GM12878 (cell line): ENCODE results near the gene CEND1. TPM values are rescaled to one million over a fixed set of nuclear protein-coding genes. Genes with fewer than 3 reads are reported as not detected.

ENCODE experiments used
- ATAC-seq: fragments of 200-7000 bp; cut with Tn5 transposase; 3 replicates; pipeline ENCODE4 v1.9.1; 2020; ENCODE audit warnings: mild to moderate bottlenecking, moderate library complexity
- BruUV-seq: library from RNA; stranded (reverse); fragments of 400-500 nt; replicated peaks from 2 replicates; lab custom pipeline; 2021; lab: Mats Ljungman, UMichigan
- CTCF ChIA-PET: fragments of 300-600 bp; sonication (Branson Sonifier 250); formaldehyde crosslinking; extraction: SDS; loops from one replicate; lab custom pipeline; 2021; ENCODE audit warnings: inconsistent platforms; lab: Yijun Ruan, JAX
- POLR2A ChIA-PET: fragments of 350-600 bp; formaldehyde crosslinking; extraction: SDS; loops from one replicate; lab custom pipeline; 2021; ENCODE audit warnings: inconsistent platforms; lab: Charles Lee
- RAD21 ChIA-PET: fragments of 300-600 bp; sonication (Branson Sonifier 250); formaldehyde crosslinking; loops from one replicate; lab custom pipeline; 2023; ENCODE audit warnings: antibody characterized with exemption; ENCODE audit not compliant: unreplicated experiment; lab: Charles Lee
- SMC1A ChIA-PET: fragments of 300-600 bp; sonication (Branson Sonifier 250); formaldehyde crosslinking; loops from one replicate; lab custom pipeline; 2023; ENCODE audit not compliant: unreplicated experiment, uncharacterized antibody; lab: Charles Lee
- DNase-seq: peaks from one replicate; pipeline ENCODE4 v3.0.0-alpha.2; 2011; ENCODE audit warnings: low read depth, low spot score
- FAIRE-seq: peaks from 3 replicates; lab custom pipeline; 2011; peaks lifted over from hg19 to GRCh38; lab: Jason Lieb, UNC
- H2AFZ ChIP-seq: 2 replicates; pipeline ENCODE4 v1.6.0; 2011; ENCODE audit warnings: low read depth, low read length, control low read depth; ENCODE audit not compliant: control insufficient read depth
- H3K27ac ChIP-seq: 2 replicates; pipeline ENCODE4 v1.5.1; 2011; ENCODE audit warnings: control low read depth; ENCODE audit not compliant: control insufficient read depth, insufficient read depth
- H3K27me3 ChIP-seq, 2 experiments: replicated peaks in 1 of 2; 2 replicates each; pipeline versions ENCODE4 v1.6.0 to v1.6.1; 2011; ENCODE audit warnings: low read length in 1 of 2; ENCODE audit not compliant: control insufficient read depth in 2 of 2, insufficient read depth in 2 of 2
- H3K36me3 ChIP-seq, 2 experiments: 2 replicates each; pipeline ENCODE4 v1.5.1; 2011; ENCODE audit warnings: low read length in 1 of 2; ENCODE audit not compliant: control insufficient read depth in 2 of 2, insufficient read depth in 2 of 2
- H3K4me1 ChIP-seq: 2 replicates; pipeline ENCODE4 v1.6.1; 2011; ENCODE audit warnings: mild to moderate bottlenecking, low read length, moderate library complexity, mixed read lengths; ENCODE audit not compliant: control insufficient read depth, insufficient read depth
- H3K4me2 ChIP-seq: 2 replicates; pipeline ENCODE4 v1.6.0; 2011; ENCODE audit warnings: control low read depth; ENCODE audit not compliant: control insufficient read depth, insufficient read depth
- H3K4me3 ChIP-seq: fragments of 200-600 bp; sonication (generic); 2 replicates; pipeline ENCODE4 v1.5.1; 2016
- H3K79me2 ChIP-seq: 2 replicates; pipeline ENCODE4 v1.6.0; 2011; ENCODE audit warnings: low read length; ENCODE audit not compliant: control insufficient read depth, insufficient read depth
- H3K9ac ChIP-seq: 2 replicates; pipeline ENCODE4 v1.8.0; 2011; ENCODE audit warnings: low read length, control low read depth, mixed read lengths; ENCODE audit not compliant: control insufficient read depth, insufficient read depth
- H3K9me3 ChIP-seq: replicated peaks from 3 replicates; pipeline ENCODE4 v1.5.1; 2011; ENCODE audit warnings: mild to moderate bottlenecking, low read length; ENCODE audit not compliant: control insufficient read depth, insufficient read depth
- H4K20me1 ChIP-seq: 2 replicates; pipeline ENCODE4 v1.6.0; 2011; ENCODE audit not compliant: control insufficient read depth, insufficient read depth
- BMI1 ChIP-seq: fragments of 450-650 bp; IDR thresholded peaks from 2 replicates; pipeline ENCODE4 v1.6.1; 2016; ENCODE audit warnings: mild to moderate bottlenecking, moderate library complexity, borderline replicate concordance
- BRCA1 ChIP-seq: IDR thresholded peaks from 2 replicates; pipeline ENCODE4 v1.6.1; 2011; ENCODE audit warnings: low read depth, low read length, improper control_type of control experiment
- CHD4 ChIP-seq: fragments of 200-600 bp; sonication (generic); IDR thresholded peaks from 2 replicates; pipeline ENCODE4 v1.6.1; 2016; ENCODE audit warnings: mild to moderate bottlenecking
- FOXK2 ChIP-seq: fragments of 450-650 bp; IDR thresholded peaks from 2 replicates; pipeline ENCODE4 v1.6.1; 2017; ENCODE audit warnings: mild to moderate bottlenecking, moderate library complexity
- GABPA ChIP-seq: IDR thresholded peaks from 2 replicates; pipeline ENCODE4 v1.6.1; 2014; ENCODE audit warnings: antibody characterized with exemption, low read depth, mild to moderate bottlenecking, inconsistent platforms
- JUNB ChIP-seq: IDR thresholded peaks from 2 replicates; pipeline ENCODE4 v1.6.1; 2016; ENCODE audit warnings: antibody characterized with exemption, mild to moderate bottlenecking
- JUND ChIP-seq: IDR thresholded peaks from 2 replicates; pipeline ENCODE4 v1.6.1; 2012; ENCODE audit warnings: low read depth, mild to moderate bottlenecking, low read length, improper control_type of control experiment, moderate library complexity
- NFXL1 ChIP-seq: fragments of 450-650 bp; IDR thresholded peaks from 2 replicates; pipeline ENCODE4 v1.6.1; 2017; ENCODE audit warnings: antibody characterized with exemption, mild to moderate bottlenecking, borderline replicate concordance
- RBBP5 ChIP-seq: fragments of 200-600 bp; sonication (generic); conservative IDR thresholded peaks from 2 replicates; pipeline ENCODE4 v1.6.1; 2016
- SIX5 ChIP-seq: IDR thresholded peaks from 2 replicates; pipeline ENCODE4 v1.6.1; 2011; ENCODE audit warnings: mild to moderate bottlenecking, low read depth, low read length, moderate library complexity; ENCODE audit not compliant: severe bottlenecking
- SMAD1 ChIP-seq: fragments of 450-650 bp; IDR thresholded peaks from 2 replicates; pipeline ENCODE4 v1.6.1; 2018; ENCODE audit warnings: mild to moderate bottlenecking, low read depth; ENCODE audit not compliant: partially characterized antibody
- SP1 ChIP-seq: IDR thresholded peaks from one replicate; pipeline ENCODE4 v1.6.1; 2011; ENCODE audit warnings: low read depth, low read length
- ZNF24 ChIP-seq: fragments of 450-650 bp; IDR thresholded peaks from 2 replicates; pipeline ENCODE4 v1.6.1; 2017; ENCODE audit warnings: antibody characterized with exemption, mild to moderate bottlenecking
- WGBS: methylation state at CpG from one replicate; pipeline ENCODE4 v1.1.6; 2016; ENCODE audit warnings: low lambda C conversion rate; ENCODE audit not compliant: insufficient replicate concordance, insufficient coverage; ENCODE audit errors: missing lambda C conversion rate; 5-methylcytosine and 5-hydroxymethylcytosine counted together
- in situ Hi-C: fragments of 300-500 bp; cut with MboI; formaldehyde crosslinking; loops from 9 replicates; pipeline ENCODE4 v1.14.3; 2018; ENCODE audit warnings: mixed read lengths
- intact Hi-C: fragments of 100-400 bp; cut with micrococcal nuclease; formaldehyde crosslinking; loops from one replicate; pipeline ENCODE4 v1.14.2; 2022; ENCODE audit not compliant: unreplicated experiment
- polyA plus RNA-seq, 11 experiments: library from polyadenylated mRNA; depleted of rRNA in 4 of 11; unstranded in 6 of 11; stranded (reverse) in 5 of 11; fragments of >200 nt; fragmentation: Nextera tagmentation in 4 of 11; fragmentation: Illumina TruSeq in 1 of 11; extraction: Ambion mirVana in 4 of 11; extraction: Trizol in 1 of 11; gene quantifications; 1 replicate in 1 of 11; 2 replicates in 10 of 11; pipeline versions ENCODE4 v1.2.1 to v1.2.3, GENCODE V29; 2011 to 2016; ENCODE audit warnings: inconsistent platforms in 2 of 11, missing spikeins in 2 of 11, low read depth in 1 of 11
- total RNA-seq, 4 experiments: library from RNA; depleted of rRNA in 3 of 4; stranded (reverse); fragments of >200 nt in 3 of 4; fragmentation: Illumina TruSeq in 1 of 4; extraction: Trizol in 1 of 4; gene quantifications; 2 replicates each; pipeline versions ENCODE4 v1.2.1 to v1.2.3, GENCODE V29; 2013 to 2021
- TF ChIP-seq, protein P1 (sequence below): IDR thresholded peaks from 2 replicates; pipeline ENCODE4 v1.6.1; 2012; ENCODE audit warnings: low read depth, low read length, improper control_type of control experiment
- TF ChIP-seq, protein P2 (sequence below): fragments of 450-650 bp; conservative IDR thresholded peaks from 2 replicates; pipeline ENCODE4 v1.6.1; 2017; ENCODE audit warnings: mild to moderate bottlenecking, moderate library complexity
- TF ChIP-seq, protein P3 (sequence below): fragments of 450-650 bp; IDR thresholded peaks from 2 replicates; pipeline ENCODE4 v1.6.1; 2017; ENCODE audit warnings: mild to moderate bottlenecking, moderate library complexity

The CEND1 gene
- total and polyA plus RNA-seq, 10 of the 15 experiments (the other 5 are each of a cell fraction or from before 2014, with no cell fraction given), result 0.31 to 13.6 (median 7.2) TPM; not detected in 1

DNA sequence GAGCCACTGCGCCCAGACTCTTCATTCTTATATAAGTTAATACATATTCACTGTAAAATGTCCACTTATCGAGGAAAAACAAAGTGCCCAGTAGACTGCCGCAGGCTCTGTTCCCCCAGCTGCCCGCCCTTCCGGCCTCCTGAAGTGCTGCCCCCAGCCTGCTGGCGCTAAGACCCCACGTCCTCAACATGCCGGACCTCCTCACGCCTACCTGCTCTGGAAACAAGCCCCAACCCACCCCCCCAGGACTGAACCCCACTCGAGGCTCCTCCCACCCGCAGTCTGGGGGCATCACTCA is 13.7 kb downstream of the CEND1 start:
- H3K79me2 ChIP-seq, result peaks cover 41% of the 10 kb centered on the region
- peak overlapping the region; percentile 90 for H3K9ac ChIP-seq
- no peaks in the 10 kb centered on the region for H3K9me3 ChIP-seq
- in situ Hi-C loops, result no loop called here
- peaks cover 0 to 14% of the 10 kb centered on the region in 2 experiments; a peak in 3 of 4 replicates for H3K36me3 ChIP-seq
- H4K20me1 ChIP-seq, result no peaks in the 10 kb centered on the region
- ChIA-PET RAD21 (interaction anchor here (0.9 to 1.7 kb wide), 2 partner anchors 50 to 160 kb away, joined by 3 to 4 read pairs; partner anchors contain the start of gene IRF7), SMC1A (interaction anchor here (0.6 kb wide), 1 partner anchor 265 kb away, joined by 3 read pairs; no protein-coding TSS in a partner anchor), CTCF (interaction anchor here (0.5 to 0.9 kb wide), 4 partner anchors 23 to 250 kb away, joined by 3 to 5 read pairs (median 3); no protein-coding TSS in a partner anchor), POLR2A (interaction anchor here (0.9 to 1.4 kb wide), 3 partner anchors 20 to 29 kb away, joined by 3 to 10 read pairs (median 3); partner anchors contain the start of gene TALDO1)
- H3K27me3 ChIP-seq, result no peaks in the 10 kb centered on the region
- WGBS, result 22% methylated on average over 11 of the region's 11 CpGs
- BruUV-seq, result no TSS peak
- H3K4me1 ChIP-seq, result peaks cover 13% of the 10 kb centered on the region
- intact Hi-C loops, result no loop called here
- TF ChIP-seq SMAD1, result no peak
- TF ChIP-seq, protein P1, sequence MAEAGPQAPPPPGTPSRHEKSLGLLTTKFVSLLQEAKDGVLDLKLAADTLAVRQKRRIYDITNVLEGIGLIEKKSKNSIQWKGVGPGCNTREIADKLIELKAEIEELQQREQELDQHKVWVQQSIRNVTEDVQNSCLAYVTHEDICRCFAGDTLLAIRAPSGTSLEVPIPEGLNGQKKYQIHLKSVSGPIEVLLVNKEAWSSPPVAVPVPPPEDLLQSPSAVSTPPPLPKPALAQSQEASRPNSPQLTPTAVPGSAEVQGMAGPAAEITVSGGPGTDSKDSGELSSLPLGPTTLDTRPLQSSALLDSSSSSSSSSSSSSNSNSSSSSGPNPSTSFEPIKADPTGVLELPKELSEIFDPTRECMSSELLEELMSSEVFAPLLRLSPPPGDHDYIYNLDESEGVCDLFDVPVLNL, result no peak
- no peak for TF ChIP-seq BRCA1
- TF ChIP-seq SP1, result no peak
- TF ChIP-seq CHD4, result no peak
- TF ChIP-seq GABPA, result no peak
- TF ChIP-seq FOXK2, result no peak
- no peak for TF ChIP-seq JUNB
- TF ChIP-seq RBBP5, result no peak
- no peak for TF ChIP-seq JUND
- no peak for TF ChIP-seq NFXL1
- TF ChIP-seq BMI1, result no peak
- TF ChIP-seq, protein P2, sequence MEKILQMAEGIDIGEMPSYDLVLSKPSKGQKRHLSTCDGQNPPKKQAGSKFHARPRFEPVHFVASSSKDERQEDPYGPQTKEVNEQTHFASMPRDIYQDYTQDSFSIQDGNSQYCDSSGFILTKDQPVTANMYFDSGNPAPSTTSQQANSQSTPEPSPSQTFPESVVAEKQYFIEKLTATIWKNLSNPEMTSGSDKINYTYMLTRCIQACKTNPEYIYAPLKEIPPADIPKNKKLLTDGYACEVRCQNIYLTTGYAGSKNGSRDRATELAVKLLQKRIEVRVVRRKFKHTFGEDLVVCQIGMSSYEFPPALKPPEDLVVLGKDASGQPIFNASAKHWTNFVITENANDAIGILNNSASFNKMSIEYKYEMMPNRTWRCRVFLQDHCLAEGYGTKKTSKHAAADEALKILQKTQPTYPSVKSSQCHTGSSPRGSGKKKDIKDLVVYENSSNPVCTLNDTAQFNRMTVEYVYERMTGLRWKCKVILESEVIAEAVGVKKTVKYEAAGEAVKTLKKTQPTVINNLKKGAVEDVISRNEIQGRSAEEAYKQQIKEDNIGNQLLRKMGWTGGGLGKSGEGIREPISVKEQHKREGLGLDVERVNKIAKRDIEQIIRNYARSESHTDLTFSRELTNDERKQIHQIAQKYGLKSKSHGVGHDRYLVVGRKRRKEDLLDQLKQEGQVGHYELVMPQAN, result no peak
- TF ChIP-seq ZNF24, result no peak
- TF ChIP-seq, protein P3, sequence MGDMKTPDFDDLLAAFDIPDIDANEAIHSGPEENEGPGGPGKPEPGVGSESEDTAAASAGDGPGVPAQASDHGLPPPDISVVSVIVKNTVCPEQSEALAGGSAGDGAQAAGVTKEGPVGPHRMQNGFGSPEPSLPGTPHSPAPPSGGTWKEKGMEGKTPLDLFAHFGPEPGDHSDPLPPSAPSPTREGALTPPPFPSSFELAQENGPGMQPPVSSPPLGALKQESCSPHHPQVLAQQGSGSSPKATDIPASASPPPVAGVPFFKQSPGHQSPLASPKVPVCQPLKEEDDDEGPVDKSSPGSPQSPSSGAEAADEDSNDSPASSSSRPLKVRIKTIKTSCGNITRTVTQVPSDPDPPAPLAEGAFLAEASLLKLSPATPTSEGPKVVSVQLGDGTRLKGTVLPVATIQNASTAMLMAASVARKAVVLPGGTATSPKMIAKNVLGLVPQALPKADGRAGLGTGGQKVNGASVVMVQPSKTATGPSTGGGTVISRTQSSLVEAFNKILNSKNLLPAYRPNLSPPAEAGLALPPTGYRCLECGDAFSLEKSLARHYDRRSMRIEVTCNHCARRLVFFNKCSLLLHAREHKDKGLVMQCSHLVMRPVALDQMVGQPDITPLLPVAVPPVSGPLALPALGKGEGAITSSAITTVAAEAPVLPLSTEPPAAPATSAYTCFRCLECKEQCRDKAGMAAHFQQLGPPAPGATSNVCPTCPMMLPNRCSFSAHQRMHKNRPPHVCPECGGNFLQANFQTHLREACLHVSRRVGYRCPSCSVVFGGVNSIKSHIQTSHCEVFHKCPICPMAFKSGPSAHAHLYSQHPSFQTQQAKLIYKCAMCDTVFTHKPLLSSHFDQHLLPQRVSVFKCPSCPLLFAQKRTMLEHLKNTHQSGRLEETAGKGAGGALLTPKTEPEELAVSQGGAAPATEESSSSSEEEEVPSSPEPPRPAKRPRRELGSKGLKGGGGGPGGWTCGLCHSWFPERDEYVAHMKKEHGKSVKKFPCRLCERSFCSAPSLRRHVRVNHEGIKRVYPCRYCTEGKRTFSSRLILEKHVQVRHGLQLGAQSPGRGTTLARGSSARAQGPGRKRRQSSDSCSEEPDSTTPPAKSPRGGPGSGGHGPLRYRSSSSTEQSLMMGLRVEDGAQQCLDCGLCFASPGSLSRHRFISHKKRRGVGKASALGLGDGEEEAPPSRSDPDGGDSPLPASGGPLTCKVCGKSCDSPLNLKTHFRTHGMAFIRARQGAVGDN, result no peak
- TF ChIP-seq SIX5, result no peak
- H3K4me3 ChIP-seq, result peak overlapping the region; percentile 99
- FAIRE-seq (no peak), DNase-seq (no peak), ATAC-seq (peak; percentile 2)
- no peak overlapping the region for H2AFZ ChIP-seq
- H3K4me2 ChIP-seq, result peak overlapping the region; percentile 92
- H3K27ac ChIP-seq, result peak overlapping the region; percentile 78
